Superior temporal gyrus (tissue), 1 donor: ENCODE data around the gene NAA60.

Experiments
- DNase-seq: peaks from one replicate; pipeline ENCODE4 v3.0.0-alpha.2; 2016; ENCODE audit errors: extremely low spot score

The NAA60 gene

GRCh38 chr16:3510416-3510815 is 66.9 kb downstream of the NAA60 start:
- no peak for DNase-seq

GRCh38 chr16:3511286-3512180 is 68.1 kb downstream of the NAA60 start:
- no peak for DNase-seq

GRCh38 chr16:3513892-3514583 is 70.6 kb downstream of the NAA60 start:
- DNase-seq, result no peak

GRCh38 chr16:3514621-3515020 is 71.1 kb downstream of the NAA60 start:
- no peak for DNase-seq

GRCh38 chr16:3515897-3516296 is 72.4 kb downstream of the NAA60 start:
- no peak for DNase-seq

- no peak for DNase-seq
Measured at GRCh38 chr16:3518292-3518985, 75.0 kb downstream of the NAA60 start.

GRCh38 chr16:3518986-3519348 is 75.5 kb downstream of the NAA60 start:
- no peak for DNase-seq

- no peak for DNase-seq
Measured at GRCh38 chr16:3519581-3519980, 76.1 kb downstream of the NAA60 start.

GRCh38 chr16:3520413-3520812 is 76.9 kb downstream of the NAA60 start:
- DNase-seq, result peak; percentile 16

- no peak for DNase-seq
Measured at GRCh38 chr16:3520841-3521240, 77.4 kb downstream of the NAA60 start.

- DNase-seq, result no peak
Measured at GRCh38 chr16:3523281-3523680, 79.8 kb downstream of the NAA60 start.

GRCh38 chr16:3525951-3526350 is 82.5 kb downstream of the NAA60 start:
- no peak for DNase-seq

- peak; percentile 76 for DNase-seq
Measured at GRCh38 chr16:3527216-3527829, 83.8 kb downstream of the NAA60 start.

- no peak for DNase-seq
Measured at GRCh38 chr16:3528406-3528805, 84.9 kb downstream of the NAA60 start.

- no peak for DNase-seq
Measured at GRCh38 chr16:3529175-3529574, 85.7 kb downstream of the NAA60 start.

- no peak for DNase-seq
Measured at GRCh38 chr16:3530371-3530914, 87.0 kb downstream of the NAA60 start.

GRCh38 chr16:3532741-3533140 is 89.3 kb downstream of the NAA60 start:
- no peak for DNase-seq

- DNase-seq, result no peak
Measured at GRCh38 chr16:3534126-3534525, 90.6 kb downstream of the NAA60 start.

- no peak for DNase-seq
Measured at GRCh38 chr16:3536271-3536731, 92.8 kb downstream of the NAA60 start.
